Stimulated activated CD4-positive, alpha-beta T cell treated with anti-CD3 and anti-CD28 coated beads, Interleukin-4, amount 100 ng/mL, for 1 hour (primary cell): ENCODE measurements around the gene SHB.

Experiments
- DNase-seq: peaks from one replicate; pipeline ENCODE4 v3.0.0-alpha.2; 2020

Gene SHB

DNA sequence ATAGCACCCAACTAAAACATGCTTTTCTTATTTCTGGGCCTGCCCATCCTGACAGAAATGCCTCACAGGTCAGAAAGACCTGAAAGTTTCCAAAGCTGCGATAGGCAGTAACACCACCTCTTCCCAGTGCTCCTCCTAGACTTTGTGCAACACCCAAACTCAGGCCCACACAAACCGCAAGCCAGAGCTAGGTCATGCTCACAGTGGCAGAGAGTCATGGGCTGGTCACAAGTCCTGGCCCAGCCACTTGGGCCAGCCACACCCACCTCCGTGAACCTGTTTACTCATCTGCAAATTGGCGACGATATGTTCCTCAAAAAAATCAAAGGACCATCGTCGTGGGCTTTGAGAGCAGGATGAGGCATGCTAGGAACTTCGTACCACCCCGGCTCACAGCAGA, 121.0 kb downstream of the SHB start:
- no peak for DNase-seq

DNA sequence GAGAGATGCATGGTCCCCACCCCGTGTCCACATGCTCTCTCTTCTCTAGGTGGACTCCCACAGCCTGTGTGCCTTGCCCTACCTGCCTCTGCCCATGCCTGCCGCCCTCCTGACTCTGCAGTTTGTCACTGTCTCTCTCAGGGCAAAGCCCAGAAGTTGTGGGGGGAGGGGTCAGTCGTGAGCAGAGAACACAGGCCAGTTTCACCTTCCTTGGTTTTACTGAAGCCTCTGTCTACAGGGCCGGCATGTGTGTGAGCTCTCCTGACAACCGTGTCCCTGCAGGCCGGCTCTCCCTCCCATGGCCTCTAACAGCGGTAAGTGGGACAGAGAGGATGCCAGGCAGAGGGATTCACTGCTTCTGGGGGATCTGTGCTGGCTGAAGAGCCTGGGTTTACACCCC, 121.6 kb downstream of the SHB start:
- no peak for DNase-seq

DNA sequence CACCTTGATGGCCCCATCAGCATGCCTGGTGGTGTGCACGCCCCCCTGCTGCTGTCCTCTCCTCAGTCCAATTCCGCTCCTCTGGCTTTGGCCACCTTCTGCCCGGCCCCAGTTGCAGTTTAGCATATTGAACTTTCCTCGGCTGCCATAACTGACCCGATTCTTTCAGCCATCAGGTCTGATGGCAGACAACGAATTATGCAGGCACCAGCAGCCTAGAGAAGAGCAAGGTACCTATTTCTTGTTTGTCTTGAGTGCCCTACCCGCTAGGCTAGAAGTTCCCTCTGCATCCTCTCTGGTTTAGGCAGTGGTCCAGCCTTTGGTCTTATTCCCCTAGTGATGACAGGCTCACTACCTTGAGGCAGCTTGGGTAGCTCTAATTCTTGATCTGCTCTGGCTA, 122.1 kb downstream of the SHB start:
- no peak for DNase-seq

DNA sequence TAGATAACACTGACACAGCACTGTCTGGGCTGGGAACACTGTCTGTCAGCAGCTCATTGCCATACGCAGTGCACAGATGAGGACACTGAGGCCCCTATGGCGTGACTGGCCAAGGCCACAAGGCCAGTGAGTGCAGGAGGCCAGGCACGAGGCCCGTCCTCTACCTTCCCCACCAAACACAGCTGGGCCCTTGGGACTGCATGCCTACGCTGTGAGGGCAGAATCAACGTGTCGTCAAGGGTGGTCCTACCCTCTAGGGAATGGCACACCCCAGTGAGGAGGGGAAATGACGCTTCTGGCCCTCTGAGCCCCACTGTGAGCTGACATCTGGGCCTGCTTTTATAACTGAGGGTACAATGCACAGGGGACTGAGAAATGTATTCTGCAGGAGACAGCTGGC, 123.0 kb downstream of the SHB start:
- no peak for DNase-seq

DNA sequence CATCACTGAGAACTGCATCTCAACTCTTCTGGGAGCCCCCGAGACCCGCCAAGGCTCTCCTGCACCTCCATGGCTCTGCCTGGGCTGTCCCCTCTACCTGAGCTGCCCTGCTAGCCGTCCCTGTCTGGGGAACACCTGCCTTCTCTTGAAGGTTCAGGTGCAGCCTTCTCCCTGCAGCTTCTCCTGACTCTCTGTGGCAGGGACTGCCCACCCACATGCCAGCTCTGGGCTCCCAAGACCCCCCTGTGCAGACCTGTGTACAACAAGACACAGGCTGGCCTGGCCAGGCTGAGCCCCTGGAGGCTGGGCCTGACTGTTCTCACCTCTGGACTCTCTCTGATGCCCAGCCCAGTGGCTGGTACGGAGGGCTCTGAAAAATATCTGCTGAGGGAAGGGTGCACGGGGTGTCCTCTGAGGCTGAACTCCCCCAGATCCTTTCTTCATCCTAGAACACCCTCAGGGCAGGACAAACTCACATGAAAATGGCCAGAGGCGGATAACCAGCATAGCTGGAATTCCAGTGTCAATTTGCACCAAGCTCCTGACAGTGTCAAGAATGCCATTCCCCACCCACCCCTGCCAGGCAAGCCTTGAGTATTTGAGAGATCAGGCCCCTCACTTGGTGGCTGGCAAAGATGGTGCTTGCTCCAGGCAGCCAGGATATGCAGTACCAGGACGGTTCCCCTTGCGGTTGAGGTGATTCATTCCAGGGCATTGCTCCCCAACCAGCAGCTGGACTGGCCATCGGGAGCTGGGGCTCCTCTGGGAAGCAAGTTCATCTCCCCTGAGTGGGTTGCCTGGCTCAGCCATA, 124.2 kb downstream of the SHB start:
- DNase-seq, result no peak

DNA sequence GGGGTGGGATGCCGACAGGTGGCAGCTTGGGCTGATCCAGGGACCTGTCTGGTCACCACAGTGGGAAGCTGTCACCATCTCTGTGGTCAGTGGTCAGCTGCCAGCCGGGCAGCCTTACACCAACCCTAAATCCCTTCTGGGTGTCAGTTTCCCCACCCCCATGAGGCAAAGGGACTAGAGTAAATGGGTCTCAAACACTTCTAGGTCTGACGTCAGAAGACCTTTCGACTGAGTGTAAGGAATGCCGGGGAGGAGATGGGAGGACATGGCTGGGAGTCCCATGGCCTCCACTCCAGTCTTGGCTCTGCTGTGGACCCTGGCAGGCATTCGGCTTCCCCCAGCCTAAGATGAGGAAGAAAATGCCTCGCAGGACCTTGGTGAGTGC, 124.8 kb downstream of the SHB start:
- DNase-seq, result no peak

DNA sequence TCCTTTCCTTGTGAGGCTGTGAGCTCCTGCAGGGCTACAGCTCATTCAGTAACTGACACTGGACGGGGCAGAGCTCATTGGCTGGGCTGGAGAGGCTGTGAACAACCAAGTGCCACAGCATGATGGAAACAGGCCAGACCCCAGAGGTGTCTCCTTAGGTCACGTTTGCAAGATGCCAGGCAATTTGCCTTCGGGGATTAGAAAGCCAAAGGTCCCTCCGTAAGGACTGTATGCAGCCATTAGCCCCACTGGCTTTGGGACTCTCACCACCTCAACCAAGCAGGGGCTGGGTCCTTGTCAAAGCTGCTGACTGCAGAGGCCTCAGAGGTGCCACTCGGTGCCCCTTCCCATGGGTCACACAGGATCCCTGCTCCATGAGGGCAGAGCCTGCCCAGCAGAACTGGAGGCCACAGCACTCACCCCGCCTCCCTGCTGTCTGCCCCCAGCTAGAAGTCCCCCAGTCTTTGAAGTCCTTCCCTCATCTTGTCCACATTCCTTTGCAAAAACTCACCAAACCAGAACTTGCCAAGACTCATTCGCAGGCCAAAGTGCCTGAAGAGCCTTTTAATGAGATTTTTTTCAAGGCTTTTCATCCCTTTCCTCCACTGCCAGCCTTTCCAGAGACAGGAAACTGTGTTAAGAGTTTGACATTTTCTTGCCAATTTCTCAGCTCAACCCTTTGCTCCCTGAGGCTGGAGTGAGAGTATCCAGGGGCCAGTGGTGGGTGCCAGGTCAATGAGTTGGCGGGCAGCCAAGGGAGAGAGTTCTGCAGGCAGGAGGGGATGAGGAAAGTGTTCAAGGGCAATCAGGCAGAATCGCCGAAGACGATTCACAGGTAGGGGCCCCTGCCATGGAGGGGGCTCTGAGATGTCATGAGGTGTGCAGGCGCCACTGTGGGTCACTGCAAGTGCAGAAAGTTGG, 125.4 kb downstream of the SHB start:
- DNase-seq, result no peak

DNA sequence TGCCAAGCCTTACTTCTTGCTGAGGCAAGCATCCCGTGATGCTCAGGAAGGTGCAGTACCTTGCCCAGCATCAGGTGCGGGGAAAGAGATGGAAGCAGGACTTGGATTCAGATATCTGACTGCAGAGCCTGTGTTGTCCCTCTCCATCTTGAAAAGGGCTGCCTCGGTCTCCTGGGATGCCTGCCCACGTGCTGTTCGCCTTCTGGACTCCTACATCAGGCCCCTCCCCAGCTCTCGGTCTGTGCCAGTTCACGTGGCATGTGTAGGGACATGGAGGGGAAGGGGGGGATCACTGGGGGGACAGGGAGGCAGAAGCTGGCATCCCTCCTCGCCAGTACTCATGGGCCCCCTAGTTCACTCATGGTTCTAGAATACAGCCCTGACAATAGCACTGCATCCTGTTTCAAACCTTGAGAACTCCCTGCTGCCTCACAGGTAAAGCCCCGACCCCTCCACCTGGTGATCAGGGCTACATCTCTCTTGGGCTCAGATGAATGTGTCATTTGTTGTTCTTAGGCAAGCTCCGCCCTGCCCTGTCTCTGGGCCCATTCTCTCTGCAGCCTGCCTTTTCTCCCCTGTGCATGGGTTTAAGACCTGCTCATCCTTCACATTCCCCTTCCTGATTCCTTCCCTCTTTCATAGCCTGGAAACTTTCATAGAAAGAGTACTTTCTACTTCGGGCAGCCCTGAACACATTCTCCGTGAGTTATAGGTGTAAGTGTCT, 126.2 kb downstream of the SHB start:
- no peak for DNase-seq

DNA sequence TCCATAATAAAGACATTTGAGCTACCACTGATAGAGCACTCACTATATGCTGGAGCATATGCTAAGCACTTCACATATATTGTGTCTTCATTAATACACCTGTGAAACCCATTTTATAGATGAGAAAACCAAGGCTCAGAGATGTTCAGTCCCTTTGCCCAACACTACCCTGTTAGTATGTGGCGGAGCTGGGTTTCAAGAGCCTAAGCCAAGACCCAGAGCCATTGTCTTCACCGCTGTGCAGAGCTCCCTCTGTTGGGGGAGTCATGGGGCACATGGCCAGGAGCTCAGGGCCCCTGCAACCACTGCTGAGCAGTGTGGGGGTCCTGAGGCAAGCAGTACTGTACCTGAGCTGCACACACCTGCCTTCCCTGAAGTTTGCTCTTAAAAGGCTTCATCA, 127.8 kb downstream of the SHB start:
- no peak for DNase-seq

DNA sequence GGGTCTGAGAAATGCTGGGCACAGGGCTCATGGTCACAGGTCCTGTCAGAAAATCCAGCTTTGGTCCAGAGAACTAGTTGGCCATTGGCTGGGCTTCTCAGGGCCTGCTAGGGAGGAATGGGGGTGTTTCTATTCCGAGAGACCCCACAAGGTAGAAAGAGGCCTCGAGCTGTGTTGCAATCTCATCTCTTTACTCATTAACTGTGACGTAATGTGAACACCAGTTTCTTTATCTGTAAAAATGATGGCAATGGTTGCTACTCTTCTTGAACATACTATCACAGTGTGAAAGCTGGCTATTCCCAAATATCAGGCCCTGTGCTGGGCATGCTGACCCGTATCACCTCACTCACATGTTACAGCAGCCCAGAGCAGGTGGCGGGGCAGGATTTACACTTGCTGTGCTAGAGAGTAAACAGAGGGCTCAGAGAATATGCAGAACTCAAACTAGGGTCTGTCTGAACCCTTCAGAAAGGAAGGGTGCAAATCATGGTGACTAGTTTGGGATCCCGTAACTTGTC, 129.4 kb downstream of the SHB start:
- no peak for DNase-seq

DNA sequence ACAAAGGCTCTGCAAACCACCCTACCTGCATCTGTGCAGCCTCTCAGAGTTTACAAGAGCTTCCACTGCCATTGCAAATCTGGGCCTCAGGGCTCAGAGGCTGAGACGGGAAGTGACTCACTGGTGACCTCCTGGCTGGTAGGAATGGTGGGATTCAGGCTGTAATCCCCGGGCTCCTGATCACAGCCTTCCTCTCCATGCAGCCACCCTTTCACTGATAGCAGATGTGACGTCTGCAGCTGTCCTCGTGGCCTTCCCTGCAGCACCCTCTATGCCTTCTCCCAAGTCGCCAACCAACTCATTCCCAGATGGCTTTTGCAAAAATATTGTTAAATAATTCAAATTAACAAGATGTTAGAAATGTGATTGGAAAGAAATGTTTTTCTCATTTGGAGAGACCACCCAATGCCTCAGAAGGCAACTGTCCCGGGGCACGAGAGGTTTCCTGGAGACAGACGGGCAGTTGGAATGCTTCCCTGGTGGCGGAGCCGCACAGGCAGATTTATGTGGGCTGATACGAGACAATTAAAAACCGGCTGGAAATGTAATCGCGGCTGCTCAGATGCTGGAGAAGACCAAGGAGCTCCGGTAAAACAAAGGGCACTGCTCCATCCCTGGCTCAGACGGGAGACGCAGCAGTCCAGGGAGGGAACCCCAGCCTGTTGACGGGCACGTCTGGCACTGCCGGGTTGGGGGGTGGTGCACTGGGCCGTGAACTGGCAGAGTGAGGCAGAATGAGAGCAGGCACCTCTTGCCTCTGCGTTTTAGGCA, 130.7 kb downstream of the SHB start:
- DNase-seq, result no peak

DNA sequence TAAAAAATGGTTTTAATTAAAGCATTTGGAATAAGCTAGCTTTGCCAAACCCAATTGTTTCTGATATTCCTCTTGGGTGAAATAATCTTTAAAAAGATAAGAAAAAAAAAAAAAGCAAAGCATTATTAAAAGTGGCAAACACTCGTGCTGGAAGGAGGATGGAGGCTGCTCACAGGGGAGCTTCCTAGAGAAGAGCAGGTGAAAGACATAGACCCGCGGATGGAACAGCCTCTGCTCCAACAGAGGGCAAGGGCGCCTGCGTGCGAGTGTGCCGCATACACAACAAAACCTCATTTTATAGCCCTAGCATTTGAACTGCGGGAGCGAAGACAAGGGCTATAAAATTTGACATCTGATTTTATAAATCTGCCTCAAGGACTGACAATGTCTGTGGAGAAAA, 131.7 kb downstream of the SHB start:
- no peak for DNase-seq

DNA sequence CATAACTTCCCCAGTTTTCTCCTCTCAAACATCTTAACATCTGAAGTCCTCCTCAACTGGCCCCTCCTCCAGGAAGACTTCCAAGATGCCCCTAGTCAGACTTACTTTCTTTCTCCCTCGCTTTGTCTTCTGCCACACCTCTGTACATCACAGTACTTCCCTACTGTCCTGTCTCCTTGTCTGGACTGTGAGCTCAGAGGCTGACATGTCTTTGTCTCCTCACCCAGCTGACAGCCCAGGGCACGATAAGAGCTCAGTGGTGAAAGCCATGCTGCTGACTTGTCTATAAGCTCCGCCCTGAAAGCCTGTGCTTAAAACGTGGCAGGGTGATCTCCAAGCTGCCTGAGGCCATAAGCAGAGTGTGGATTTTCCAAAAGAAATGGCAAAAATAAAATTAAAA, 132.1 kb downstream of the SHB start:
- DNase-seq, result no peak

DNA sequence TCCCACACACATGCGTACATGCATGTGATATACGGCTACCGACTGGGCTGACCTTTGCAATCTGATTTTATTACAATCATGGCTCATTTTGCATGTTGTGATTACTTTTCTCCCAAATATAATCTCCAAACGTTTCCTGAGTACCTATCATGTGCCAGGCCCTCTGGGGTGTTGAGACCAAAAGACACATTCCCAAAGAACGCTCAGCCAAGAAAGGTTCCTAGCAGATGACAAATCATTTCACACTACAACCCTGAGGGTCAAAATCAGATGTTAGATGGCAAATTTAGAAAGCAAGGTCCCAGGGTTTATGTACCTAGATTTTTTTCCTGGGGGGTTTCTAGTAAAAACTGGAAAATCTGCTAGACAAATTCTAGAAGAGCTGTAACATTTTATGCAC, 132.7 kb downstream of the SHB start:
- no peak for DNase-seq

DNA sequence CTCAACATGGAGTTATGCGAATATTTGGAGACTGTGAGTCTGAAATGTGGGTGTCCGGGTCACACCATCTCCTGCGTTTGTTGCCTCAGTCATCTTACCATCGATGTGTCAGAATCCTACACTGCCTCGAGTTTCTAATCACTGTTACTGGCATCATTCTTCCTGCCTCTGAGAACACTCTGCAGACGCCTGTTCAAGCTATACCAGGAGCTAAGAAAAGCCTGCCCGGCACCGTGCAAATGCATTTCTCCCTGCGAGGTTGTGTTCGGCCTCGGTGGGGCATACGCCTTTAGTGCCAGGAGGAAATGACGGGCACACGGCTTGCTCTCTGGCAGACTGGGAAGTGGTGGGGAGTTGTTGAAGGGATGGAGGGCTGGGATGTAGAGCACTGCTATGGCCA, 133.9 kb downstream of the SHB start:
- no peak for DNase-seq

DNA sequence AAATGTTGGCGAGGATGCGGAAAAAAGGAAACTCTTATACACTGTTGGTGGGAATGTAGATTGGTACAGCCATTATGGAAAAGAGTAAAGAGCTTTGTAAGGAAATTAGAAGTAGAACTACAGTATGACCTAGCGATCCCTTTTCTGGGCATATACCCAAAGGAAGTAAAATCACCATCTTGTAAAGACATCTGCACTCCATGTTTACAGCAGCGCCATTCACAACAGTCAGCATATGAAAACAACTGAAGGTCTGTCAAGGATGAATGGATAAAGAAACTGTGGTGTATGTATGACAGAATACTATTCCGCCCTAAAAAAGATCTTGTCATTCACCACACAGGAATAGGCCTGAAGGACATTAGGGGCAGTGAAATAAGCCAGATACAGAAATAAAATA, 137.4 kb downstream of the SHB start:
- DNase-seq, result no peak

DNA sequence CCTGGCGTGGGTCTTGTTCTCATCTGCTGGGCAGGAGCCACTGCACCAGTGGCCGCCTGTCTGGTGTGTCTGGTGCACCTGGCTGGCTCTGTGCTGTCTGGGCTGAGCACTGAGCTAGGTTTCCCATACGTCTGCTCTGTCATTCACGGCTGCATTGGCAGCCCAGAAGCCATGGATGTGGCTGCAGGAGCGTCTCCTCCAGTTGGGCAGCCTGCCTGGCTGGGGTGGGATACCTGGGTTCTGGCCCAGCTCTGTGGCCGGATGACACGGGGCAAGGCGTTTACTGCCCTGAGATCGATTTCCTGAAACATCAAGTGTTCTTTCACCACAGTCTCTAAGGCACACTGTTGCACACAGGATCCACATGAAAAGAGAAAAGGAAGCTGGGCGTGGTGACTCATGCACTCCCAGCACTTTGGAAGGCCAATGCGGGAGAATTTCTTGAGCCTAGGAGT, 139.6 kb downstream of the SHB start:
- no peak for DNase-seq

DNA sequence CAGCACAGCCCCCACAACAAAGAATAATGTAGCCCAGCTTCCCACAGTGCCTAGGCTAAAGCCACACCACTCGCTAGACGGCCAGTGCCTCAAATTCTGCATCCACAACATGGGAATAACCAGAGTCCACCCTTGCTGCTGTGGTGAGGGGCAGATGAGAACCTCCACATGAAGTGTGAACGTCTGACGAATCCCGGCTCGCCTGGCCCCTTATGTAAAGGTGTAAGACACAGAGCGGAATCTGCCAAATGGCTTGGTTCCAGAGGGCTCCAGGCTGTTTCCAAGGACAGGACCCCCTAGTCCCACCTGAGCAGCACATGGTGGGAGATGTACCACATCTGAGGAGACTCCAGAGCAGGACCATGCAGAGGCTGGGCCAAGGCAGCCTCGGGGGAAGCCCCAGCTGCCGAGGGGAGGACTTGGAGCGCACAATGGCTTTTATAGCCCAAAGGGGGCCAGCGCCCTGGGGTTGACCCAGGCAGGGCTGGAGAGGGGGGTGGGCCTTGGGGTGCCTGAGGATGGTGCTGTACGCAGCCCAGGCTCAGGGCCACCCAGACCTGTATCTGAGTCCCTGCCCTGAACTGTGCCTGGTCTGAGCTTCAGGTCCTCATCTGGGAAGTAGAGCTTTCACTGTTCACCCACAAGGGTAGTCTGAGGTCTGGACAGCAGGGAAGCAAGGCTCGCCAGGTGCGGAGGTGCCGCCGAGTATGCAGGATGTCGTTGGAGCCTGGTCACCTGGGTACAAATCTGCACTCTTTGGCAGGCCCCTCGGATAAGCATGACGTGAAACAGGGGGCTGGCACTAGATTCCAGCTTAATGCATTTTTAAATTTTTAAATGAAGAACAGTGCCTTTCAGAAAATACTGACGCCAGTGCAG, 140.2 kb downstream of the SHB start:
- DNase-seq, result no peak

DNA sequence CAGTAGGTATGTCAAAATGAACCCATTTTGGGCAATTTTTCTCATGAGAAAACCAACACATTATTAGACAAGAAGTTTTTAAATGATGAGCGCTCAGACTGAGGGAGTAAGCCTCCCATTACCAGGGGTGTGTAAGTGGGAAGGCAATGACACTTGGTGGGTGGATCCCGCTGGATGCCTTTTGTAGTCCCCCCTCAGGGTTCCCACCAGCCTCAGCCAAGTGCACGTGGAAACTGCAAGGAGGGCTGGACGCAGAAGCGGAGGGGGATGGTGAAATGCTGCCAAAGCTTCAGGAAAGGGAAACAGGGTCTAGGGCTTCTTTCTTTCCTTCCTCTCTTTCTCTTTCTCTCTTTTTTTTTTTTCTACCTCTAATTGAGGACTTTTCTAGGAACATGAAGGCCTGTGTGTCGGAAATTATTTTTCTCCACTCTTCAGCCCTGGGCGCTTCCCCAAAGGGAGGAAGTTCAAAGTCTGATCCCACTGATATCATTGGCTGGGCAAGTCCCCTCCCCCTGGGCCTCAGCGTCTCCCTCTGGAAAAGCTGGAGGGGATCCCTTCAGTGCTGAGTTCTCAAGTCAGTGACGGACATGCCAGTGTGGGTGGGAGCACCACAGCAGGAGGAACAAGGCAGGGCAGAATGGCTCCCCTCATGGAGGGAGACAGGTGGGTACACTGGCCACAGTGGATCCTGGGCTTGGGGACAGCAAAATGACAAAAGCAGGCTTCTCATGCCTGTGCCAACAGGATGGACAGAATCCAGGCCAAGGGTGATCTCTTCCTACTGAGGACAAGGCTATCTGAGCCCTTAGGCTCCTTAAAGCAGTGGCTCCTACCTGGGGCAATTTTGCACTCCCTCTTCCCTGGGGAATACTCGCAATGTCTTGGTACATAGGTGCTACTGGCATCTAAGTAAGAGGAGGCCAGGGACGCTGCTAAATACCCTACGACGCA, 141.2 kb downstream of the SHB start:
- DNase-seq, result no peak

DNA sequence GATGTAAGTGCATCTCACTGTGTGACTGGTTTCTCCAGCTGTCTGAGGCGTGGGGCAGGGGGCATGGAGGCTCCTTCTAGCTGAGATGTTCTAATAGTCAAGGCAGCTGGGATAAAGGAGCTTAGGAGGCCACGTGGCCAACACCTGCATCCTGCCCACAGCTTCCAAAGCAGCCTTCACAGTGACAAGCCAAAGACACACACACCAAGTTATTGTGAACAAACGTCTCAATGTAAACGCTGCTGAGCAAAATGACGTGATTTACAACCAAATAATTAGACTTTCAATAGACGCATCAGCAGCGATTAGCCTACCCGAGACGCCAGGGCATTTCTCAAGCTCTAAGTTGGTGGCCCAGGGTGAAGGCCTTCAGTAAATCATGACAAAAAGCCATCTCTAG, 141.9 kb downstream of the SHB start:
- DNase-seq, result no peak
